Activated CD4-positive, CD25-positive, alpha-beta regulatory T cell treated with anti-CD3 and anti-CD28 coated beads, Interleukin-2, amount 50 U/mL, for 16 hours (primary cell): ENCODE measurements around the gene GRAPL.
"Not testable (repeated sequence)": the region's sequence is repeated elsewhere in the genome, so short reads cannot be mapped to it uniquely, and the experiment has no call there.

Experiments used
- DNase-seq: peaks from one replicate; pipeline ENCODE4 v3.0.0-alpha.2; 2020; ENCODE audit warnings: low read depth, low spot score

Gene GRAPL

DNA sequence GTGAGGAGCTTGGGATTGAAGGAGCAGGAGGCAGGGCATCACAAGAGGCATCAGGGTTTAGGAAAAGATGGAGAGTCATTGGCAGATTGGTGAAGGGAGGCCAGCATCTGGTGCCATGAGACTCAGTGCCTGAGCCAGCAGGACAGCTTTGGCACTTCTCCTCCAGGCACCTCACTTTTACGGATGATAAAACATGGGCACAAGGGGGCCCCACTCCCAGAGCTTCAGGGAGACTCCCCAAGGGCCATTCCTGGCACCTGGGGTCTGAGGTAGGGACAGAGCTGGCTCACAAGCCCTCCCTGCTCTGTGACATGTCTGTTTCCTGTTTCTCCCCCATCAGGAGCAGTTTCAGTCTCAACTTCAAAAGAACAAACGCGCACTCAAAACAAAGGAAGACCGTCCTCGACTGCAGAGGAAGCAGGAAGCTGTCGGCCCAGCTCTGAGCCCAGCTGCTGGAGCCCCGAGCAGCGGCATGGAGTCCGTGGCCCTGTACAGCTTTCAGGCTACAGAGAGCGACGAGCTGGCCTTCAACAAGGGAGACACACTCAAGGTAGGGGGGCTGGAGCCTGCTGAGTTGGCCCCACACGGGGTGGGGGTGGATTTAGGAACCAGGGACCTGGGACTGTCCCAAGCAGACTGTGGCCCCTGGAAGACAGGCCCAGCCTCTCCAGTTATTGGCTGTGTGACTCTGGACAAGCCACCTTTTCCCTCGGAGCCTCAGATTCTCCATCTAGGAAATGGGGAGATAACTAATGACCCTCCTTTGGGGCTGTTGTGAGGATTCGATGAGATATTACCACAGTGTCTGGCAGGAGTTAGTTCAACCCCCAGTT lies at the start of gene GRAPL:
Gene GRAPL (plus strand): TSS at position 442 of the 833 bp plus-strand sequence. CDS start 31 bp downstream, at position 473.
- not testable (repeated sequence) for DNase-seq

DNA sequence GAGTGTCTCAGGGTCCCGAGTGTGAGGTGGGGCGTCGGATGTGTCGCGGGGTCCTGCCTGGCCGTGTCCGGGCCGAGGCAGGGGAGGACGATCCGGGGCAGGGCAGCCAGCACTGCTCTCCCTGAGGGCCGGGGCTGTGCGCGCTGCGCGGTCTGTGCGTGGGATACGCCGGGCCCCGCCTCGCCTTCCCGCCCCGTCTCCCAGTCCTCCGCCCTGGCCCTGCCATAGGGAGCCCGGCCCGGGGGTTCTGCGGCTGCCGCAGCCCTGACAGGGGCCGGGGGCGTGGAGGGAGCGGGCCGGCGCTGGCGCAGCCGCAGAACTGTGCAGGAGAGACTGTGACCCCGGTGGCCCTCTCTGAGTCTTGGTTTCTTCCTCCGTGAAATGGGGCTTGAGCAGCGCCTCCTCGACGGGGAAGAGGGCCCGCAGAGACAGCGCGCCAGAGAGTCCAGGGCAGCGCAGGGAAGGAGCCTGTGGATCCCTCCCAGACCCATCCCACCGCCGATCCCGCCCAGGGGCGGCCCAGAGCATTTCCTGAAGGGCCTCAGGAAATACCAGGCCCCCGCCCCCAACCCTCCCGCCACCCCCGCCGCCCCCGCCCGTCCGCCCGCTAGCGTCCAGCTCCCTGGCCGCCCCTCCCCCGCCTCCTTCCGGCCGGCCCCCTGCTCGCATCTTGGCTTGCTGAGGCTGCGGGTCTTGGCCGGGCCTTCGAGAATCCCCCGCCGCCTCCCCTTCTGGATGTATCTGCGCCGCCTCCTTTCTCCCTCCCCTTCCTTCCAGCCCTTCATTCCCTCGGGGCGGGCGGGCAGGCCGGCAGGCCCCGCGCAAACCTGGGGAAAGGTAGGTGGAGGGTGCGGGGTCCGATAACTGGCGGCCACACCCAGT lies 38.3 kb upstream of the GRAPL start:
- not testable (repeated sequence) for DNase-seq

DNA sequence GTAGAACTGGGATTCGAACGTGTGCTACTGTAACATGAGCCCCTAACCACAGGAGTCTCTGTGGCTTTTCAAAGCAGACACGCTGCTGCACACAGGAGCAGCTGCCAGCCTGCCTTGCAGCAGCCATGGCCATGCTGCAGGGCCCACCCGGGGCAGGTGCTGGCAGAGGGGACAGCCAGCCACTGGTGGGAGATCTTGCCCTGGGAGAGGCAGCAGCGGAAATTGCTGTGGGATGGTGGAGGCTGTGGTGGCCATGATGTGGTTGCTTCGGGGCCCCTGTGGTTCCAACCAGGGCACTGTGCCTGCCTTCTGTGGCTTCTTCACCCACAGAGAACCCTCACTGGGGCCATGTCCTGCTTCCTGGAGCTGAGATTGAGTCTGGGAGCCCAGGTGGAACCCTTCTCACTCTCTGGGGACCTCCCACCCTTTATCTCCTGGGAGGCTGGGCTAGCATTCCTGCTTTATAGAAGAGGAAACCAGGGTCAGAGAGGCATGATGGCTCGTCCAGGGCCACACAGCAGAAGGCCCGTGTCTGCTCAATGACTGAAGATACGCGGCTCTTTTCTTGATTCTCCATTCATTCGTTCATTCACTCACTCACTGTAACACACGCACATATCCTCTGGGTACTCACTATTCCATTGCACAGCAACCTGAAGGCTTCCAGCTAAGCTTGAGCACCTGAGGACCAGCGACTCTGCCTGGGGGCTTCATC lies 37.2 kb upstream of the GRAPL start:
- not testable (repeated sequence) for DNase-seq

DNA sequence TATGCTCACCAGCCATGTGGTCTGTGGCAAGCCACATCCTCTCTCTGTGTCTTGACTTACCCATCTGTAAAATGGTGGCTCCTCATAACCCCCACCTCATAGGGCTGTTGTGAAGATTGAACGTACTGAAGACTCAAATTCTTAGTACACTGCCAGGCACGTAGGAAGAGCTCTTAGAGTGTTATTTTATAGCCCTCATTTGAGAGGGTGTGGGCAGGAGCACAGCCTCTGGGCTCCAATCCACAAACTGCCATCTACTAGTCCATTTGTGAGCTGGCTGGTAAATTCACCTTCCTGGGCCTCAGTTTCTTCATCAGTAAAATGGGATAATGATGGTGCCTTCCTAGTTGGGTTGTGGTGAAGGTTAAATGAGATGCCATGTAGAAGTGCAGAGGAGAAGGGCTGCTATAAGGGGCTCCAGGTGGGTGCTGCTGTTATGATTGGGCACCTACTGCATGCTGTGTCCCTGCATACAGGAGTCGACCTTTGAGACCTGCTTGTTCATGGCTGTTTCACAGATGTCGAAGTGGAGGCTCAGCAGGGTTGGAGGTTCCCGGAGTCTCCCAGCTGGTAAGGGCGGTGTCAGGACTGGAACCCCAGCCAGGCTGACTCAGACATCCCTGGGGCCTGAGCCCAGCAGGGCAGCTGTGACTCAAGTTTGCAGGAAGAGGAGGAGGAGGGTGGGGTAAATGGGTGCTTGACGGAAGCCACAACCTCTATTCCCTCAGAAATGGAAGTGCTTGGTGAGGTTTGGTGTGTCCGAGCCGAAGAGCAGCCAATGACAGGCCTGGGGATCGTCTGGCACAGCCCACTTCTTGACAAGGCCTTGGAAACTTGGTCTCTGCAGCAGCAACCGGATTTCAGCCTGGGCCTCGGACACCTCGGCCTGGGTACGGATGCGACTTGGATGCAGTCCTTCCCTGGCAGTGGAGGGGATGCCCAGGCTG lies 34.4 kb upstream of the GRAPL start:
- not testable (repeated sequence) for DNase-seq

DNA sequence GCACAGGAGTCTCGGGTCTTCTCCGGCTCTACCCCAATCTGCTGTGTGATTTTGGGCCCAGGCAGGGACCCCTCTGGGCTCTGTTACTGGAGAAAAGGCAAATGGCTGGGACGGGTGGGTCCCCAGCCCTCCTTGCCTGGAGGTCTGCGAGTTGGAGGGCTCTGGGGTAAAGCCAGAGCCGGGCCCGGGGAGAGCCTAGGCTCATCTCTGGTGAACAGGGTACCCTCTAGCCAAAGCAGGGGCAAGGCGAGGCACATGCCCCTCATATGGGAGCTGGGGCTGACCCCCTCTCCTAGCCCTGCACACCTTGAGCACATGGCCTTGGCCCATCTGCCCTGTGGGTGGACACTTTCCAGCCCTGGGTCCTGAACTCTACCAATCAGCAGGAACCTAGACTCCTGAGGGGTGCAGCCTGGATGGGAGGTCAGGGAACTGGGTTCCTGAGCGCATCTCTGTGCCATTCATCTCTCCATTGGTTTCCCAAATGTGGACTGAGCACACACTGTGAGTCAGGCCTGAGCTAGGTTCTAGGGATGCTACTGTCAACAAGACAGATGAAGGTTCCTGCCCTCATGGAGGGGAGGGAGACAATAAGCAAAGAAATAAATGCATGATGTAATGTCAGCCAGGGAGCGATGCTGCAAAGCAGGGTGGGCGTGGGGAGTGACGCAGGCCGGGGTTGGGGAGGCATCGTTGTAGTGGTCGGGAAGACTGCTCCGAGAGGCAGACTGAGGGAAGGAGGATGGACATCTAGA lies 33.5 kb upstream of the GRAPL start:
- DNase-seq: not testable (repeated sequence)

DNA sequence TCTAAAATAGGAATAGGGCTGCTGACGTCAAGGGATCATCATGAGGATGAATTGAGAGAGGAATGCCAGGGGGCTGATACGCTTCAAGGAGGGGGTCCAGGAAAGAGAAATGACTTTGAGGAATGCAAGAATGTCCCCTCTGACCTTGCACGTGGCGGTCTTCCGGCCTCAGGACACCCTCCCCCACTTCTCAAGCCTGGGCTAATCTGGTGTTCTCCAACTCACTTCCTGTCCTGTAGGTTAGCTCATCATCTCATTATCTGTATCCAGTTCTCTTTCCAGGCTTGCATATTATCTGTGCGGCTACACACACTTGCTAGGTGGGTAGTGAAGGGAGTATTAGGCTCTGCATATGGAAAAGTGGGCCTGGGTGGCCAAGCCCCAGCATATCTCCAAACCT lies 18.9 kb upstream of the GRAPL start:
- DNase-seq: not testable (repeated sequence)

DNA sequence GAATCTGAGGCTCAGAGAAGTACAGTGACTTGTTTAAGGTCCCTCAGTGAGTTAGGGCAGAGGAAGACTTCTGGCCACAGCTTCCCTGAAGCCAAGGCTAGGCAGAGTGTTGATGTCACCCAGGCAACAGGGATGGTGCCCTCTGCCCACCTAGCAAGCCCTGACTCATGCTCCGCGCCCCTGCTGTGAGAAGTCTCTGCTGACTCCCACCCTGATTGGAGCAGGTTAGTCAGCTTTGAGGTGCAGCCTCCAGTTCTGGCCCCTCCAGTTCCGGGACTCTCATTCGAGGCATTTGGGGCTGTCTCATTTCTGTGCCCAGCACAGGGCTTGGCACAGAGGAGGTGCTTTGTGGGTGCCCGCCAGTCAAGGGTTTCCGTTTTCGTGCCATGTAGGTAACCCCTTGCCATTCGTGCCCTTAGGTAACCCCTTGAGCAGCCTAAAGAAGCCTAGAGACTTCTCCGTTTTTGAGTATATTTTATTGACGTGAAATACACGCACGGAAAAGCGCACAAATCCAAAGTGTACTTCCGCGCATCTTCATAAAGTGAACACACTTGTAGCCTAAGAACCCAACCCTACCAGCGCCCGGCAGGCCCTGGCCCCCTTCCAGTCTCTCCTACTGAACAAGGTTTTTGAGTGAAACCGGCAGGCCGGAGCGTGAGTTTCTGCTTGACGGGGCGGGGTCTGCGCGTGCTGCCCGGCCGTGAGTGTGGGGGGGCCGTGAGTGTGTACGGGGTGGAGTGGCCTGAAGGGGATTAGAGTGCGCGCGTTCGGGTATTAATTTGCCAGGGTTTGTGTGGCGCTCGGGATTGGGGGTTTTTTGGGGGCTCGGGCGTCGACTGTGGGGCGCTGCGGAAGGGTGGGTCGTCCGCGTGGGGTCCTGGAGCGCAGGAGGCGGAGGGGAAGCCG lies 16.9 kb upstream of the GRAPL start:
- DNase-seq: not testable (repeated sequence)

DNA sequence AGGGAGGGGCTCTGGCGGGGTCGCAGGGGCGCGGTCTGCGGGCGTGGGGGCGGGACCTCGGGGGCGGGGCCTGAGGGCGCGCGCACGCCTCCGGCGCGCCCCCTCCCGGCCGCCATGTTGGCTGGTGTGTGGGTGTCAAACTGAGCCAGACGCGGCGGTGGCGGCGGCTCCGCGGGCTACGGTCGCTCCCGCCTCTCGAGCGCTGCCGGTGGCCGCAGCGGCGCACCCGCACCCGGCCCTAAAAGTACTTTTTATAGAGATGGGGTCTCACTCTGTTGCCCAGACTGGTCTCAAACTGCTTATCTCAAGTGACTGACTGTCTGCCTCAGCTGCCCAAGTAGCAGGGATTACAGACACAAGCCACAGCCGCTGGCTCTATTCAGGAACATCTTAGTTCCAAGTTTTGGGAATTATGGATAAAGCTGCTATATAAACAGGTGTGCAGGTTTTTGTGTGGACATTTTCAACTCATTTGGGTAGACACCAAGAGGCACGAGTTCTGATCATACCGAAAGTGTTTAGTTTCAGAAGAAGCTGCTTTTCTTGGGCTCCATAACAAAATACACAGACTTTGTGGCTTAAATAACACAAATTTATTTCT lies 16.2 kb upstream of the GRAPL start:
- peak; percentile 32 for DNase-seq

DNA sequence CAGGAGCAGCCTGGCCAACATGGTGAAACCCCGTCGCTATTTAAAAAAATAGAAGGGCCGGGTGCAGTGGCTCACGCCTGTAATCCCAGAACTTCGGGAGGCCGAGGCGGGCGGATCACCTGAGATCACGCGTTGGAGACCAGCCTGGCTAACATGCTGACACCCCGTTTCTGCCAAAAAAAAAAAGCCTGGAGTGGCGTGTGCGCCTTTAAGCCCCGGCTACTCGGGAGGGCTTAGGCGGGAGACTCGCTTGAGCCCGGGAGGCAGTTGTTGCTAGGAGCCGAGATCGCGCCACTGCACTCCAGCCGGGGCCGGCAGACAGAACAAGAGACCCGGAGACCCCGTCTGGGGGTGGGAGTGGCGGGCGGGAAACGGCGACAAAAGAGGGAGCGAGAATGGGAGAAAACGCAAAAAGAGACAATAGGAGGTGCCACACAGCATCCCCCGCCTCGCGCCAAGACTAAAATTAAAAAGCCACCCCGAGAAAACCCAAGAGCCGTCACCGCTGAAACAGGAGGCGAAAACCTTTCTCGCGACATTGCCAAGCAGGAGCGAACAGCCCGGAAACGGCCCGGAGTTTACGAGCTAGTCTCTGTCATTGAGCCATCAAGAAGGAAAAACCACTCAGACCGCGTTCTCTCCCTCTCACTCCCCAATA lies 15.5 kb upstream of the GRAPL start:
- DNase-seq: peak; percentile 39

DNA sequence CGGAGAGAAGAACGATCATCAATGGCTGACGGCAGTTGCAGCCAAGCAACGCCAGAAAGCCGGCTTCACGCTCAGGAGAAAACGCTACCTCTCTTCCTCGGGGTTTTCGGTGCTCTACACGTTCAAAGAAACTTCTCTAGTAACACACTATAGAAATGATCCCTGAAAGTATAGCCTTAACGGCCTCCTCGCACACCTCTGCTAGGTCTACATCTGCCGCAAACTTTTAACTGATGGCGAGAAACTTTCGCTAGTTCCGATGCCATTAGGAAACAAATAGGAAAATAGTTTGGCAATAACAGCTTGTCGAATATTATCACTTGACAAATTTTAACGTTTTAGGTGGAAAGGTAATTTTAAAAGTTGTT lies 14.9 kb upstream of the GRAPL start:
- not testable (repeated sequence) for DNase-seq

DNA sequence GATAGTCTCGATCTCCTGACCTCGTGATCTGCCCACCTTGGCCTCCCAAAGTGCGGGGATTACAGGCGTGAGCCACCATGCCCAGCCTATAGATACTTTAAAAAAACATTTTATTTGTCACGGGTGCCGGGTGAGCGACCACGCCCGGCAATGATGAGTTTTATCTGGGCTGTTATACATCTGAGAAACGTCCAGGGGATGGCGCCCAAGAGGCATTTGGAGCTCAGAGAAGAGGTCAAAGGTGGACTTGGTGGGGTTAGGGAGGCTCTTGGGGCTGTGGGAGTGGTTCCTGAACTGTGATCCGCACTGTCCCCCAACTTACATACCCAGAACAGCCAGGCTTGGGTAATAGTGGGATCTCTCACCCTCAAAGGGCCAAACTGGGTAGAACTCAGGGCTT lies 8.7 kb upstream of the GRAPL start:
- DNase-seq: not testable (repeated sequence)

DNA sequence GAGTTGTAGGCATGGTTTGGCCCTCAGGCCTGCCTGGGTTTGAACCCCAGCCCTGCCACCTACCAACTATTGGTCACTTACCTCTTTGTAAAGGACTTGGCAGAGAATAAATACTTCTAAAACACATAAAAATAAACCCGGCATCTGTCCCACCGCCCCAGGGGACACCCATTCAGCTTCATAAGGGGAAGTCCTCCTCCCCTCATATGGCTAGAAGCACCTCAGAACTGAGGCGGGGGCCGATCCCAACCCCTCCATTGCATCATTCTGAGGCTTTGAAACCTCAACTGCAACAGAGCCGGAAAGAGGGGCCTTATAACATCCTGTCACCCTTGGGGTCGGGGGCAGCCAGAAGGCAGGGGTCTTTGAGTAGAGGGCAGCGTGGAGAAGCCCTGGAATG lies 2.1 kb upstream of the GRAPL start:
- DNase-seq: not testable (repeated sequence)

DNA sequence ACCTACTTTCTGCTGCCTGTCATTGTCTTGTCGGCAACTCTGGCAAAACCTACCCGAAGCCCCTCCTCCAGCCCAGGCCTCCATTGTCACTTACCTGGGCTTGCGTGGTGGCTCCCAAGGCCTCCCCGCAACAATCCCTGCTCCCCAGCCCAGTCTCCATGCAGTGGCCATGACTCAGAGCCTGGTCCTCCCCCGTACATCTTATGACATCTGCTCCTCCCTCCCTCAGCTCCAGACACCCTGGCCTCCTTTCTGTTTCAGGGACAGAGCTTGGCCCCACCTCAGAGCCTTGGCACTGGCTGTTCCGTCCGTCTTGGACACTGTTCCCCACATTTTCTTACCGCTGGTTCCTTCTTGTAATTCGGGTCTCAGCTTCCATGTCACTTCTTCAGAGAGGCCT lies 2.1 kb downstream of the GRAPL start:
- DNase-seq: not testable (repeated sequence)

DNA sequence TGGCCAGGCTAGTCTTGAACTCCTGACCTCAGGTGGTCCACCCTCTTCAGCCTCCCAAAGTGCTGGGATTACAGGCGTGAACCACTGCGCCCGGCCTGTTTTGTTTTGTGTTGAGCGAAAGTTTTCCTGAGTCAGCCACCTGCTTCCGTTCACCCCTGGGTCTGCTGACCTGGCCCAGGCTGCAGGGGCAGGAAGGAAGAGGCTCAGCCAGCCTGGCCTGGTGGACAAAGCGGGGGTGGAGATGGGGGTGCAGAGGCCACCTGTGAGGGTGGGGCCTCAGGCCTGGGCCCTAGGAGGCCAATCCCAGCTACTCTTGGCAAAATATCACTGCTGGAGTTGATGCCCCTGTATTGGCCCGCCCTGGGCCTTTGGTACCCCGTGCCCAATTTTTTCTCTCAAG lies 3.7 kb downstream of the GRAPL start:
- not testable (repeated sequence) for DNase-seq

DNA sequence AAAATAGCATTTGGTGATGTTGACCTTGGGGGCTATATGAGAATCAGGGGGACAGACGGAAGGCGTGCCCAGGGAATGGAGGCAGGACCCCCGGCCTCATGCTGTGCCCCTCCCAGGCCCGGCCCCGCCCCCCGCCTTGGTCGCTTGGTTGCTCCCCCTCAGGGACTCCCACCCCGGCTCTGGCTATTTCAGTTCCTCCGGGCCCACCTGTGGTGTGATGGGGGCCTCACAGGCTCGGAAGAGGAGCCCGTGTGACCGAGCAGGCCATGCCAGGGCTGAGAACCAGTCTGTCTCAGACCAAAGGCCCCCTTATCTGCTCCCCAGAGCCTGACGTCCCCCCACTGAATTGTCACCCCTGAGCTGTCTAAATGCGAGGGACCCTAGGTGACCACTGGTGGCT lies 4.4 kb downstream of the GRAPL start:
- not testable (repeated sequence) for DNase-seq

DNA sequence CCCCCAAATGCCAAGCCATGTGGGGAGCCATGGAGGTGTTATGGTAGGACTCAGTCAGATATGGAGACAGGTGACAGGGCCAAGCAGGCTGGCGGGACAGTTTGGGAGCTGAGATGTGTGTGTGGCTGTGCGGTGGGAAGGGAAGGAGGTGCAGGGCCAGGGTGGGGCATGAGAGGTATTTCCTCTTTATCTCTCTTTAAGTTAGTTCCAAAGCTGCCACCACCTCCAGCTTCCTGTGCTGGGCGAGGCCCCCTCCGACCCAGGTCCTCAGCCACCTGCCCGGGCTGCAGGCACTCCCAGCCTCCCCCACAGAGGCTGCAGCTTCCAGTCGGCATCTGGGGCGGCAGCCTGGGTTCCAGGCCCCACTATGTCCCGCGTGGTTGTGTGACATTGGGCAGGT lies 6.4 kb downstream of the GRAPL start:
- not testable (repeated sequence) for DNase-seq

DNA sequence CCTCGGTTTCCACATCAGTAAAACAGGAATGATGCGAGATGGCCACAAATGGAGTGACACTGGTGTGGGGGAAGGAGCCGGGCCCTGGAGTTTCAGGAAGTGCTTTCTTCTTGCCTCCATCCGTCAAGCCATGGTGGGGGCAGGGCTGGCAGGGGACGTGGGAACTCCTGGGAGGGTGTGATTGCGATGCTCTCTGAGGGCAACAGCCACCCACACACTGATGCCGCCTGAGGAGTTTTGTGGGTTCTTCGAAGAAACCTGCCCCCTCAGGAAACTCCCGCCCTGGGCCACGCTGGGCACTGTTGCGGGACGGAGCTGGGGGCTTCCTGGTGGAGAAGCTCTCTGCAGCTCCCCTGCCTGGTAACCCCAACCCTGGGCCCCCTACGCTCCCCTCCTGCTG lies 8.0 kb downstream of the GRAPL start:
- not testable (repeated sequence) for DNase-seq

DNA sequence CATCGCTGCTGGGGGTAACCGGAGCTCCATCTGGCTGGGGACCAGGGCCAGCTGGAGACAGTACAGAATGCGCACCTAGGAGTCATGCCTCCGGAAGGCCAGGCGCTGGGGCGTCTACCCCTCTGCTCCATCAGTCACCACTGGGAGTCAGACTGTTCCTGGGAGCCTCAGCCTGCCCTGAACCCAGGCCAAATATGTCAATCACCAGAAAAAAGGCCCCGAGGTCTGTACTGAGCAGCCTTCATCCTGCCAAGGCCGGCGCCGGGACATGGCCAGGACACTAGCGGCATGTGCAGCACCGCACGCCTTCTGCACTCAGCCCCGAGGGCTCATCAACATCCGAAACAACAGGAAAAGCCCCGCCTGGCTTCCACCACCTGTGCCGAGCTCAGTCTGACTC lies 8.7 kb downstream of the GRAPL start:
- DNase-seq: not testable (repeated sequence)
